Hindlimb muscle (tissue), 1 donor: Measurements from ENCODE around the gene ARID1B. TPM values are rescaled to one million over a fixed set of nuclear protein-coding genes. Genes with fewer than 3 reads are reported as not detected.

Experiments used
- DNase-seq: peaks from one replicate; pipeline ENCODE4 v3.0.0-alpha.2; 2013
- polyA plus RNA-seq: library from polyadenylated mRNA; unstranded; fragments of 120-200 nt; gene quantifications from one replicate; pipeline ENCODE4 v1.2.1, GENCODE V29; 2013; ENCODE audit not compliant: insufficient read length

ARID1B gene
- polyA plus RNA-seq, 1 donor: 76.6 TPM

DNA sequence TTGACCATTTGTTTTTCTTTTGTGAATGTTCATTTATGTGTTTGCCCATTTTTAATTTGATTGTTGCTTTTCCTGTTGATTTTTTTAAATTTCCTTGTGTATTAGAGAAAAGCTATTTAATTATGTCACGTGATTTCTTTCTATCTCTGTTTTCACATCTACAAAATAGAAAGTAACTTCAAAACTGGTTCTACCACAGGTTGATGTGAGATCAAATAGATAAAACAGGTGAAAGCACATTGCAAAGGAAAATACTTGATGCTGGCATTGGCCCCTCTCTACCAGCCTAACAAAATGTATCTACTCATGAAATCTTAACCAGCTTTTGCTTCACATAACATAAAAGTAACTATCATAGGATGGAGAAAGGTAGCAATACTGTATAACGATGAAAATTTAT lies 416.9 kb downstream of the ARID1B start:
- no peak for DNase-seq

DNA sequence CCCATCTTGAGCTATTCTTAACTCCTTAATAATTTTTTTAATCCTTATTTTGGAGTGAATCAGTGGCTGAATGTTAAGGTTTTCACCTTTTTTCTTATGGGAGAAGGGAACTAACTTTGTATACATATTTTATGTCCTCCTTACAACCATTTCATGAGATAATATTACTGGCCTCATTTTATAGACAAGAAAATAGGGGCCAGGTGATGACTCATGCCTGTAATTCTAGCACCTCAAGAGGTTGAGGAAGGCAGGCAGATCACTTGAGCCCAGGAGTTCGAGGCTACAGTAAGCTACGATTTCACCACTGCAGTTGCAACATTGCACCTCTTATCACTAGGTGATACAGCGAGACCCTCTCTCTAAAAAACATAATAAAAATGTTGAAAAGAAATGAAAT lies 417.5 kb downstream of the ARID1B start:
- DNase-seq: no peak

DNA sequence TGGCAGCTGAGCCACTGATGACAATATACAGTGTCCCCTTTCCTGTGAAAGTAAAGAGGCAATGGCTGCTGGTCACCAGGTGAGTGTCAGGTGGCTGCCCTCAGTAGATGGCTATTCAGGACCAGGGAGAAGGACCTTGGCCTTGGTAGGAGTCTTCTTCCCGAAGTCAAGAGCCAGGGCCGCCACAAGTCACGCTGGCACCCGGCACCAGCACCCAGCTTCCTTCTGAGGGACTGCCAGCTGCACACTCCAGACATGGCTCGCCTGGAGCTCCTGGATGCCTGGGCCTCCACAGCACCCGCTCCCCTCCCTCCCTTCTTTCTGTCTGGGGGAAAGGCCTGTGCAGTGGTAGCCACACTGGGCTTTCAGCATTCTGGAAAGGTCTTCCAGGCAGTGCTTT lies 419.2 kb downstream of the ARID1B start:
- no peak for DNase-seq

DNA sequence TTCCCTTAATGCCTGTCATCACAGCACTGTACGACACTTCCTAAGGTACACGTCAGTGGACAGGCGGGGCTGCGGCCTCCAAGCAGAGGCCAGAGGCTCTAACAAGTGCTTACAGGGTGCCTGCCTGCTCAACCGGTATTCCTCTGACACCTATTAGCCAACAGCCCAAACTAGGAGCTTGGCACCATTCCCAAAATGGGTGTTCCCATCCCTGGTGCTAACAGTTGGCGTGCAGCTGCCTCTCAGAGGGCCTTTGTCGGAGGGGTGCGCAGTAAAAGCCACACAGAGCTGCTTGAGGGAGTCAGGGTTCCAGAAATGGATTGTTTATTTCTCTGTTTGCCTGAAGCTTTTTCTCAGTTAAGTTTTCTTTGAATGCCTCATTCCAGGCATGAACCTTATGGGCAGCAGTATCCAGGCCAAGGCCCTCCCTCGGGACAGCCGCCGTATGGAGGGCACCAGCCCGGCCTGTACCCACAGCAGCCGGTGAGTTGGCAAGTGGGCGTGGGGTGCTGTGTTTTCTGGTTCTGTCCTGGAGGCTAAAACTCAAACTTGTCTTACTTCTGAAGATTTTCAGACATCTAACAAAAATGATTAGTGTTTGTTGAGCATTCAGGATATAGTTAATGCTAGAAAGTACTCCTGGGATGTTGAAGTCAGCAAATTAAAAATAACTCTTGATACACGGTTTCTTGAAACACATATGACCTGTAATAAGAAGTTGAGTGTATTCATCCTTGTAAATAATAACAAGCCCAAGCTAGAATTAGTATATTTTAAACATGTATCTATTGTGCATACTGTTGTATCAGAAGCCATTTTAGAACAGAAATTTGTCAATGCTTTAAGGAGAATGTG lies 421.5 kb downstream of the ARID1B start:
- no peak for DNase-seq

DNA sequence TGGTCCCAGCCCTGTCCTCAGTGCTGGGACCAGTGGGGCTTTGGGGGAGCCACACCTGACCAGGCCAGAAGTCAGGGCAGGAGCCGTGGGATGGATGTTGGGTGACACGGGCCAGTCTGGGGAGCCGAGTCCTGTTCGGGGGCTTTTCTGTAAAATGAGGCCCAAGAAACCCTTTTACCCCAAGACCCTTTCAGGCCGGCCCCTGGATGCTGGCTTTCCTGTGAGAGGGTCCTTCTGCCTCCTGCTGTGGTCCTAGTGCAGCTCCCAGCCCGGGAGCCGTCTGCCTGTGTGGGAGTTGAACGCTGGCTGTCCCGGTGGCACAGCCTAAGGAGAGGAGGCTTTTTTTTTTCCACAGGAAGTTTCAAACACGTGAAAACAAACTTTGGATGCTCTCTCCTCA lies 422.9 kb downstream of the ARID1B start:
- no peak for DNase-seq

DNA sequence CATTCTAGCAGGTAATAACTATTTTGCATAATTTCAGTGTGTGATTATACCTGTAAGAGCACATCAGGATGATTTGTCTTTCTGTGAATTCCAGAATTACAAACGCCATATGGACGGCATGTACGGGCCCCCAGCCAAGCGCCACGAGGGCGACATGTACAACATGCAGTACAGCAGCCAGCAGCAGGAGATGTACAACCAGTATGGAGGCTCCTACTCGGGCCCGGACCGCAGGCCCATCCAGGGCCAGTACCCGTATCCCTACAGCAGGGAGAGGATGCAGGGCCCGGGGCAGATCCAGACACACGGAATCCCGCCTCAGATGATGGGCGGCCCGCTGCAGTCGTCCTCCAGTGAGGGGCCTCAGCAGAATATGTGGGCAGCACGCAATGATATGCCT lies 423.4 kb downstream of the ARID1B start:
- no peak for DNase-seq

DNA sequence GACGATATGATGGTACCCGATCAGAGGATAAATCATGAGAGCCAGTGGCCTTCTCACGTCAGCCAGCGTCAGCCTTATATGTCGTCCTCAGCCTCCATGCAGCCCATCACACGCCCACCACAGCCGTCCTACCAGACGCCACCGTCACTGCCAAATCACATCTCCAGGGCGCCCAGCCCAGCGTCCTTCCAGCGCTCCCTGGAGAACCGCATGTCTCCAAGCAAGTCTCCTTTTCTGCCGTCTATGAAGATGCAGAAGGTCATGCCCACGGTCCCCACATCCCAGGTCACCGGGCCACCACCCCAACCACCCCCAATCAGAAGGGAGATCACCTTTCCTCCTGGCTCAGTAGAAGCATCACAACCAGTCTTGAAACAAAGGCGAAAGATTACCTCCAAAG lies 423.9 kb downstream of the ARID1B start:
- DNase-seq: no peak

DNA sequence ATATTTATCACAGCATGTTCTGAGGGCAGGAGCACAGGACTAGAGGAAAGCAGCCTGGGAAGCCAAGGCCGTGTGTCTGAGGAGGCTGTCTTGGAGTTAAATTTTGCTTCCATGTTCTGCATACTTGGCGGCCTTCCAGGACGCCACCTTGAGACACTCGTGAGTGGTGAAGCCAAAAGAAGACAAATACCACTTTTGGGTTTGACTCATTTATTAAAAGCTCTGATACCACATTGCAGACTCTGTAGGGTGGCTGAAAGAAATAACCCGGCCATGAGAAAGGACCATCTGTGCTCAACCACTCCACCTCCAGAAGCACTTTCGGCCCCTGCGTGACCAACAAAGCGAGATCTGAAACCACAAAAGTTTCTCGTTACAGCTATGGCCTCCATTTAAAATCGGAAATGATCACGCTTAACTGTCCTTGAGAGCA lies 426.1 kb downstream of the ARID1B start:
- DNase-seq: no peak

DNA sequence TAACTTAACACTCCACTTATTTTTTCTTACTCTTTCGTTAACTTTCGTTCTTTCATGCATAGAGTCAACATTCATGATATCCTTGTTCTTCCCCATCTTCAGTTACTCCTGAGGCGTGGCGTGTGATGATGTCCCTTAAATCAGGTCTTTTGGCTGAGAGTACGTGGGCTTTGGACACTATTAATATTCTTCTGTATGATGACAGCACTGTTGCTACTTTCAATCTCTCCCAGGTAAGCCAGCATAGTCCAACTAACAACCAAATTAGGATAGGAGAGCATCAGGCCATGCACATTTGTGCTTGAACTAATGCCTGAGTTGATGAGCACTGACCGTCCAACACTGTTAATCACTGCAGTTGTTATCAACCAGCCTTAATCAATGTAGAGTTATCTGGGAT lies 426.6 kb downstream of the ARID1B start:
- no peak for DNase-seq

GRCh38 chr6:157205473-157206358 lies 428.5 kb downstream of the ARID1B start:
- no peak for DNase-seq

DNA sequence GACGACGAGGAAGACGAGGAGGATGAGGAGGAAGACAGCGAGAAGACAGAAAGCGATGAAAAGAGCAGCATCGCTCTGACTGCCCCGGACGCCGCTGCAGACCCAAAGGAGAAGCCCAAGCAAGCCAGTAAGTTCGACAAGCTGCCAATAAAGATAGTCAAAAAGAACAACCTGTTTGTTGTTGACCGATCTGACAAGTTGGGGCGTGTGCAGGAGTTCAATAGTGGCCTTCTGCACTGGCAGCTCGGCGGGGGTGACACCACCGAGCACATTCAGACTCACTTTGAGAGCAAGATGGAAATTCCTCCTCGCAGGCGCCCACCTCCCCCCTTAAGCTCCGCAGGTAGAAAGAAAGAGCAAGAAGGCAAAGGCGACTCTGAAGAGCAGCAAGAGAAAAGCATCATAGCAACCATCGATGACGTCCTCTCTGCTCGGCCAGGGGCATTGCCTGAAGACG lies 429.2 kb downstream of the ARID1B start:
- no peak for DNase-seq

GRCh38 chr6:157207521-157208076 lies 430.4 kb downstream of the ARID1B start:
- no peak for DNase-seq

DNA sequence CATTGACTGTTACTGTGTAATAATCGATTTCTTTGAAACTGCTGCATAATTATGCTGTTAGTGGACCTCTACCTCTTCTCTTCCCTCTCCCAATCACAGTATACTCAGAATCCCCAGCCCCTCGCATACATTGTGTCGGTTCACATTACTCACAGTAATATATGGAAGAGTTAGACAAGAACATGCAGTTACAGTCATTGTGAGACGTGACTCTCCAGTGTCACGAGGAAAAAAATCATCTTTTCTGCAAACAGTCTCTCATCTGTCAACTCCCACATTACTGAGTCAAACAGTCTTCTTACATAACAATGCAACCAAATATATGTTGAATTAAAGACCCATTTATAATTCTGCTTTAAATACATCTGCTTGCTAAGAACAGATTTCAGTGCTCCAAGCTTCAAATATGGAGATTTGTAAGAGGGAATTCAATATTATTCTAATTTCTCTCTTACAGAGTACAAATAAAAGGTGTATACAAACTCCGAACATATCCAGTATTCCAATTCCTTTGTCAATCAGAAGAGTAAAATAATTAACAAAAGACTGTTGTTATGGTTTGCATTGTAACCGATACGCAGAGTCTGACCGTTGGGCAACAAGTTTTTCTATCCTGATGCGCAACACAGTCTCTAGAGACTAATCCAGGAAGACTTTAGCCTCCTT lies 432.8 kb downstream of the ARID1B start:
- DNase-seq: no peak

GRCh38 chr6:157210954-157211353 lies 433.8 kb downstream of the ARID1B start:
- no peak for DNase-seq

DNA sequence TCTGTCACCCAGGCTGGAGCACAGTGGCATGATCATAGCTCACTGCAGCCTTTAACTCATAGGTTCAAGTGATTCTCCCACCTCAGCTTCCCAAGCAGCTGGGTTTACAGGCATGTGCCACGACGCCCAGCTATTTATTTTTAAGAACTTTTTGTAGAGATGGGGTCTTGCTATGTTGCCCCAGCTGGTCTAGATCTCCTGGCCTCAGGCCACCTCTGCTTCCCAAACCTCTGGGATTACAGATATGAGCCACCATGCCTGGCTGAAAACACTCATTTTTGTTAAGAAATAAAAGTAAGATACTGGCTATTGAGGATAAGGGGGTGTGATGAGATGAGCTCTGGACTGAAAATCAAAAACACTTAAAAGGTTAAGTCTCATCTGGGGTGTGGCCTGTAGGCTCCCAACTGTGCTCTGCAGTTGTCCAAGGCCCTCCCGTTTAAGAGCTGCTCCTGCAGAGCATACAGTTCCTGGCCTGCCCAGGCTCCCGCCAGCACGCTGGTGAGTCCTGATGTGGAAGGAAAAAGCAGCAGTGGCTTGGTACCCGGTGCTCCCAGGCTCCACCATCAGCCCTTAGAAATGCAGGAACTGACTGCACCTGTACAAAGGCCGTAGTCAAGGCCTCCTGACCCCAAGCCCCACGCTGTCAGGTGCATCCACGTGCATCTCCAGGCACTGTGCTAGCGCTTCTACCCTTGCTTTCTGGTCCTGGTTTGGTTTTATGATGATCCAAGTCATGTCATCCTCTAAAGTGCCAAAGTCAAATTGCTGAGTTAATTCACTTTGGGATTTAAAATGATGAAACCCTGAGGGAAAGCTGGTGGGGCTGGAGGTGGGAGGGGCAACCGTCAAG lies 434.7 kb downstream of the ARID1B start:
- no peak for DNase-seq

GRCh38 chr6:157213426-157213825 lies 436.2 kb downstream of the ARID1B start:
- no peak for DNase-seq

DNA sequence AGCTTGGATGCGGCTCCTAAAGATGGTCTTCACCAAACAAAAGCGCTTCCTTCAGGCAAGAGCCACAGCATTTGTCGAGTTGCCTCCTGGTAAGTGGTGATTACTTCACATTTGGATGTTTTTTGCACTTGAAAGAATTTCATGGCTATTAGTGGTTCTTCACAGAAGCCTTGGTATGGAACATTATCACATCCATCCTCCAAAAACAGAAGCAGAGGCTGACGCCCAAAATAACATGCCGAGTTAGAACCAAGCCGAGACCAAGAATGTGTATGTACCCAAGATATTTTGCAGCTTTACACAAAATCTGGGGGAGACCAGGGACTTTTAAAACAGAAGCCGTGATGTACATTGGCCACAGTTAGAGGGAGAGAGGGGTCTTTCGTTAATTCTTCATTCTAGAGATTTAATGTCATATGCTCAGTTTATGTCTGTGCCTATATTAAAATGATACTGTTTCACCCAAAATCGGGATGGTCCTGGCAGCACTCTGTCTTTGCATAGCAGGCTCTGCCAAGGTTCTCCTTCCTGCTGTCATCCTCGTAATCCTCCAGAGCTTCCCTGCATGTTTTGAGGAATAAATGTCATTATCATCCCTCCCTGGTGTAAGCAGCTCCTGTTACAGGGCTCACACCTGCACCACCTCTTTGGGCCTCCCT lies 436.9 kb downstream of the ARID1B start:
- DNase-seq: no peak

DNA sequence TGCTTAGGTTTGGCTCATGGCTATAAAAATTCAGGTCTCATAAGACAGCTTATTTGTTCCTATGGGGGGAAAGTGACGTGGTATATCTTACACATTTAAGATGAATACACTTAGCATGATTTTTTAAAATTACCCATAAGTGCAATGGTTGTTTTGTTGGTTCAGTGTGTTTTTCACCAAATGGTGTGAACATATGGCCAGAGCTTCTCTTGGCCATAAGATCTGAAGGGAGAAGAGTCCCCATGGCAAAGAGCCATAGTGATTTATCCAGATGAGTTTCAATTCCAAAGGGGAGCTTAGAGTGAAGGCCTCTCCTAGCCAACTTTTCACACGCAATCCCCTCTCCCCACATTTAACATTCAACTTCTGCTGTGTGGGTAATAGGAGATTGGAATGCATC lies 438.5 kb downstream of the ARID1B start:
- DNase-seq: no peak

- DNase-seq: no peak
These were observed 439.4 kb downstream of the ARID1B start for GRCh38 chr6:157216570-157216969.

DNA sequence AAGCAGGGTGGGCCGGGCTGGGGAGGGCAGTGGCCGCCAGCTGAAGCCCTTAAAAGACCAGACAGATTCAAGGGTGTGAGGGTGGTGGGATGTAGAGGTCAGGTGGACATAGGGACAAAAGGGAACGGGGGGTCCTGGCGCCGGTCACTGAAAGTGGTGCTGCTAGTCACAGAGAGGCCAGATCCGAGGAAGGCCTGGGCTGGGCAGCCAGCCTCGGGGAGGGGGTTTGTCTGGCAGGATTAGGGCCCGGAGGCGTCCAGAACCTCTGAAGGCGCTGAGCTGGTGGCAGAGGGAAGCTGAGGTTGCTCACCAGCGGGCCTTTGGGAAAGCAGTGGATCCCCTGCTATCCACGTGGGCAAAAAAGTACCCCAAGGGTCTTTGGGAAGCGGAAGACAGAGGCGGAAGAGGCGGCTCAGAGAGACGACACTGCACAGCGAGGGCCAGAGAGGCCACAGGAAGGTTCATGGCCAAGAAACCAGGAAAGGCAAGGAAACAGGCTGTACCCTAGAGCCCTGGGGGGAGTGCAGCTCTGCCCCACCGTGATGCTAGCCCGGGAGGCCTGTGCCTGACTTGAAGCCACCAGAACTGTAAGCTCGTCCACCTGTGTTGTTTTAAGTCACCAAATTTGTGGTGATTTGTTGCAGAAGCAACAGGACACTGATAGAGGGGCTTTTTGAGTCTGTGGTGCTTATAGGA lies 440.2 kb downstream of the ARID1B start:
- DNase-seq: no peak
